Fibroblast of upper back skin (primary cell): ENCODE data around the gene VWA7.
A peak's percentile ranks its signal among the peaks of the same experiment; 100 is the strongest.
"Not testable (repeated sequence)": the region's sequence is repeated elsewhere in the genome, so short reads cannot be mapped to it uniquely, and the experiment has no call there.

Source experiments
- DNase-seq: peaks from one replicate; pipeline ENCODE4 v3.0.0-alpha.2; 2013

Gene VWA7

GRCh38 chr6:31801031-31801927 is 24.2 kb upstream of the VWA7 start:
- DNase-seq: not testable (repeated sequence)

- no peak for DNase-seq
Observed at GRCh38 chr6:31799781-31800180, 22.7 kb upstream of the VWA7 start.

- no peak for DNase-seq
Observed at GRCh38 chr6:31797588-31797987, 20.5 kb upstream of the VWA7 start.

- no peak for DNase-seq
Observed at GRCh38 chr6:31796993-31797385, 19.9 kb upstream of the VWA7 start.

GRCh38 chr6:31795616-31796298 is 18.6 kb upstream of the VWA7 start, which contains the start of gene VARS1:
Gene VARS1 (minus strand): TSS chr6:31795752. CDS start chr6:31795217, 535 bp downstream.
- peak; percentile 88 for DNase-seq

GRCh38 chr6:31794866-31795615 is 17.9 kb upstream of the VWA7 start:
- no peak for DNase-seq

GRCh38 chr6:31794294-31794865 is 17.3 kb upstream of the VWA7 start:
- DNase-seq: no peak

GRCh38 chr6:31793927-31794245 is 16.8 kb upstream of the VWA7 start:
- DNase-seq: not testable (repeated sequence)

- no peak for DNase-seq
Observed at GRCh38 chr6:31792761-31793171, 15.6 kb upstream of the VWA7 start.

GRCh38 chr6:31792090-31792374 is 14.9 kb upstream of the VWA7 start:
- no peak for DNase-seq

- peak; percentile 58 for DNase-seq
Observed at GRCh38 chr6:31791324-31792089, 14.4 kb upstream of the VWA7 start.

- no peak for DNase-seq
Observed at GRCh38 chr6:31785475-31785874, 8.3 kb upstream of the VWA7 start.

GRCh38 chr6:31784098-31784925 is 7.2 kb upstream of the VWA7 start:
- no peak for DNase-seq

GRCh38 chr6:31782126-31782855 is 5.2 kb upstream of the VWA7 start:
- no peak for DNase-seq

- no peak for DNase-seq
Observed at GRCh38 chr6:31781244-31782125, 4.4 kb upstream of the VWA7 start.

GRCh38 chr6:31780507-31781243 is 3.5 kb upstream of the VWA7 start:
- DNase-seq: no peak

GRCh38 chr6:31779908-31780307 is 2.8 kb upstream of the VWA7 start:
- DNase-seq: no peak

GRCh38 chr6:31778999-31779885 is 2.1 kb upstream of the VWA7 start:
- DNase-seq: no peak
